ENCODE data around the gene APH1A. TPM values are rescaled to one million over a fixed set of nuclear protein-coding genes. Genes with fewer than 3 reads are reported as not detected.

Gene APH1A
- total and polyA plus RNA-seq, 2 of the 13 experiments (the other 11 are each of a cell fraction or from before 2014, with no cell fraction given), result 114 to 130 TPM

DNA sequence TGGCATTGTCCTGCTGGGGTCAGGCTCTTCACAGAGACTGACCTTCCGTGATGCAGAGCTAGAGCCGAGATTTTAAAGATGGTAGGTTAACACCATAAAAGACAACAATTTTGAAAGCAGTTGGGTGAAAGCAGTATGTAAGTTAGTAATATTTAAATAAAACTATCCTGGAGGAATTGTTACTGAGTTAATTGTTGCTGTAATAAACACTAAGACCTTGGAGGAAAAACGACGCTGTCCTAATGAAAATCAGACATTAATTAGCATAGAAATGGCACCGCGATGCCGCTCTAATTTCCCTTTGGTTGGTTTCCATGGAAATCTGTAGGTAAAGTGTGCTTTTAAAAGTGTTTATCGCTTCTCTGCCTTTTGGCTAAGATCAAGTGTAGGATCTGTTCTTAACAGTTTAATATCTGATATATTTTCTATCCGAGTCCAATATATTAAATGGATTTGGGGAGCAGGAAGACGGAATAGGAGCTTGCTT is 32.2 kb downstream of the APH1A start:
- ATAC-seq, result no peak
- no peak for DNase-seq (ENCODE audit: low spot score)
- in situ Hi-C loops (cut with HindIII; ENCODE audit: extremely low pct_ligation_motif_present, low pct_unique_long_range_greater_than_20kb) (no loop called here), intact Hi-C loops (cut with micrococcal nuclease; ENCODE audit: unreplicated experiment) (no loop called here)
- H3K27ac ChIP-seq (ENCODE audit: extremely low read length, insufficient read depth, low read length), result peak overlapping the region; percentile 80
- H3K4me3 ChIP-seq (replicated peaks in 1 of 3; ENCODE audit: insufficient read depth in 1 of 3, low read depth in 2 of 3, low read length in 3 of 3), result peak overlapping the region; percentile 55 to 84 (median 70)
- FAIRE-seq, result no peak
- TF ChIP-seq ISL2 (CRISPR knock-in tag; IDR thresholded peaks at IDR 0.05) (0 out of 2 replicates have a peak, but pooled peaks have one; percentile 18), BRF2 (CRISPR knock-in tag; IDR thresholded peaks at IDR 0.05) (0 out of 2 replicates have a peak, but pooled peaks have one; percentile 3), CBX1 (IDR thresholded peaks at IDR 0.05; ENCODE audit: low read depth) (no peak), STAG1 (CRISPR knock-in tag; IDR thresholded peaks at IDR 0.05) (peak; percentile 32; the same call in 1 of the 2 replicates)
- TF ChIP-seq, protein P1, sequence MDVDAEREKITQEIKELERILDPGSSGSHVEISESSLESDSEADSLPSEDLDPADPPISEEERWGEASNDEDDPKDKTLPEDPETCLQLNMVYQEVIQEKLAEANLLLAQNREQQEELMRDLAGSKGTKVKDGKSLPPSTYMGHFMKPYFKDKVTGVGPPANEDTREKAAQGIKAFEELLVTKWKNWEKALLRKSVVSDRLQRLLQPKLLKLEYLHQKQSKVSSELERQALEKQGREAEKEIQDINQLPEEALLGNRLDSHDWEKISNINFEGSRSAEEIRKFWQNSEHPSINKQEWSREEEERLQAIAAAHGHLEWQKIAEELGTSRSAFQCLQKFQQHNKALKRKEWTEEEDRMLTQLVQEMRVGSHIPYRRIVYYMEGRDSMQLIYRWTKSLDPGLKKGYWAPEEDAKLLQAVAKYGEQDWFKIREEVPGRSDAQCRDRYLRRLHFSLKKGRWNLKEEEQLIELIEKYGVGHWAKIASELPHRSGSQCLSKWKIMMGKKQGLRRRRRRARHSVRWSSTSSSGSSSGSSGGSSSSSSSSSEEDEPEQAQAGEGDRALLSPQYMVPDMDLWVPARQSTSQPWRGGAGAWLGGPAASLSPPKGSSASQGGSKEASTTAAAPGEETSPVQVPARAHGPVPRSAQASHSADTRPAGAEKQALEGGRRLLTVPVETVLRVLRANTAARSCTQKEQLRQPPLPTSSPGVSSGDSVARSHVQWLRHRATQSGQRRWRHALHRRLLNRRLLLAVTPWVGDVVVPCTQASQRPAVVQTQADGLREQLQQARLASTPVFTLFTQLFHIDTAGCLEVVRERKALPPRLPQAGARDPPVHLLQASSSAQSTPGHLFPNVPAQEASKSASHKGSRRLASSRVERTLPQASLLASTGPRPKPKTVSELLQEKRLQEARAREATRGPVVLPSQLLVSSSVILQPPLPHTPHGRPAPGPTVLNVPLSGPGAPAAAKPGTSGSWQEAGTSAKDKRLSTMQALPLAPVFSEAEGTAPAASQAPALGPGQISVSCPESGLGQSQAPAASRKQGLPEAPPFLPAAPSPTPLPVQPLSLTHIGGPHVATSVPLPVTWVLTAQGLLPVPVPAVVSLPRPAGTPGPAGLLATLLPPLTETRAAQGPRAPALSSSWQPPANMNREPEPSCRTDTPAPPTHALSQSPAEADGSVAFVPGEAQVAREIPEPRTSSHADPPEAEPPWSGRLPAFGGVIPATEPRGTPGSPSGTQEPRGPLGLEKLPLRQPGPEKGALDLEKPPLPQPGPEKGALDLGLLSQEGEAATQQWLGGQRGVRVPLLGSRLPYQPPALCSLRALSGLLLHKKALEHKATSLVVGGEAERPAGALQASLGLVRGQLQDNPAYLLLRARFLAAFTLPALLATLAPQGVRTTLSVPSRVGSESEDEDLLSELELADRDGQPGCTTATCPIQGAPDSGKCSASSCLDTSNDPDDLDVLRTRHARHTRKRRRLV (CRISPR knock-in tag; IDR thresholded peaks at IDR 0.05), result 0 out of 2 replicates have a peak, but pooled peaks have one; percentile 8
- peak overlapping the region; percentile 93 for H3K4me2 ChIP-seq (ENCODE audit: low read depth, low read length)
- no TSS peak for BruUV-seq (replicated peaks)
- peak overlapping the region; percentile 73 for H3K9ac ChIP-seq (ENCODE audit: insufficient read depth, low read depth, low read length)
- no peaks in the 10 kb centered on the region; a peak in 2 of 5 replicates for H3K27me3 ChIP-seq (ENCODE audit: control insufficient read depth in 1 of 2, insufficient read depth in 2 of 2, low read length in 2 of 2)
- peak overlapping the region; percentile 69 for H2AFZ ChIP-seq (ENCODE audit: low read length)
- WGBS (ENCODE audit: low lambda C conversion rate), result 68% methylated on average over 10 of the region's 10 CpGs
- H4K20me1 ChIP-seq (ENCODE audit: insufficient read depth, low read length), result no peaks in the 10 kb centered on the region
- POLR2A ChIA-PET, result no interaction called here
- no peaks in the 10 kb centered on the region for H3K36me3 ChIP-seq (replicated peaks in 1 of 2; ENCODE audit: control insufficient read depth in 1 of 2, insufficient read depth in 2 of 2, low read length in 2 of 2)
- H3K79me2 ChIP-seq (ENCODE audit: insufficient read depth, low read length), result peaks cover 36% of the 10 kb centered on the region
- H3K4me1 ChIP-seq (ENCODE audit: insufficient read depth, low read length), result peaks cover 31% of the 10 kb centered on the region
- H3K9me3 ChIP-seq (ENCODE audit: low read length), result no peaks in the 10 kb centered on the region
- CTCF ChIA-PET (ENCODE audit: low intra/inter-chr PET ratio, low total read pairs), result no interaction called here

Data from HepG2 (cell line).